ENCODE data around the gene TLE2.

TLE2 gene

GRCh38 chr19:3049089-3049488, 20.0 kb upstream of the TLE2 start:
- in situ Hi-C loops (cut with MboI; ENCODE audit: low sequenced_read_pairs, unreplicated experiment): no loop called here
- DNase-seq (ENCODE audit: low spot score): no peak
- TF ChIP-seq, protein P1, sequence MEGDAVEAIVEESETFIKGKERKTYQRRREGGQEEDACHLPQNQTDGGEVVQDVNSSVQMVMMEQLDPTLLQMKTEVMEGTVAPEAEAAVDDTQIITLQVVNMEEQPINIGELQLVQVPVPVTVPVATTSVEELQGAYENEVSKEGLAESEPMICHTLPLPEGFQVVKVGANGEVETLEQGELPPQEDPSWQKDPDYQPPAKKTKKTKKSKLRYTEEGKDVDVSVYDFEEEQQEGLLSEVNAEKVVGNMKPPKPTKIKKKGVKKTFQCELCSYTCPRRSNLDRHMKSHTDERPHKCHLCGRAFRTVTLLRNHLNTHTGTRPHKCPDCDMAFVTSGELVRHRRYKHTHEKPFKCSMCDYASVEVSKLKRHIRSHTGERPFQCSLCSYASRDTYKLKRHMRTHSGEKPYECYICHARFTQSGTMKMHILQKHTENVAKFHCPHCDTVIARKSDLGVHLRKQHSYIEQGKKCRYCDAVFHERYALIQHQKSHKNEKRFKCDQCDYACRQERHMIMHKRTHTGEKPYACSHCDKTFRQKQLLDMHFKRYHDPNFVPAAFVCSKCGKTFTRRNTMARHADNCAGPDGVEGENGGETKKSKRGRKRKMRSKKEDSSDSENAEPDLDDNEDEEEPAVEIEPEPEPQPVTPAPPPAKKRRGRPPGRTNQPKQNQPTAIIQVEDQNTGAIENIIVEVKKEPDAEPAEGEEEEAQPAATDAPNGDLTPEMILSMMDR (IDR thresholded peaks at IDR 0.05; ENCODE audit: borderline replicate concordance, control extremely low read depth, extremely low read depth, insufficient read depth, missing control alignments): no peak

DNA sequence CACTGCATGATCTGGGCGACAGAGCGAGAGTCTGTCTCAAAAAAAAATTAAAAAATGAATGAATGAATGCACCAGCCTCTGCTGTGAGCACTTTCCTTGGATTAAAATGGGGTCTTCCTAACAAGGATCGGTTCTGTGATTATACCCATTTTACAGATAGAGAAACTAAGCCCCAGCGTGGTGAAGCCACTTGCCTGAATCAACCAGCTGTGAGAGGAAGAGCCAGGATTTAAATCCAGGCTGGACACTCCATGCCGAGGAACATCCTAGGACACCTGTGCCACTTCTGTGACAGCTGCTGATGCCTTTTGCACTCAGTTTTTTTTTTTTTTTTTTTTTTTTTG, 19.1 kb upstream of the TLE2 start:
- DNase-seq (ENCODE audit: low spot score): no peak
- TF ChIP-seq, protein P1 (IDR thresholded peaks at IDR 0.05; ENCODE audit: borderline replicate concordance, control extremely low read depth, extremely low read depth, insufficient read depth, missing control alignments): no peak
- in situ Hi-C loops (cut with MboI; ENCODE audit: low sequenced_read_pairs, unreplicated experiment): no loop called here

- no peak for DNase-seq (ENCODE audit: low spot score)
- TF ChIP-seq, protein P1 (IDR thresholded peaks at IDR 0.05; ENCODE audit: borderline replicate concordance, control extremely low read depth, extremely low read depth, insufficient read depth, missing control alignments): no peak
- in situ Hi-C loops (cut with MboI; ENCODE audit: low sequenced_read_pairs, unreplicated experiment): no loop called here
These were observed 18.6 kb upstream of the TLE2 start for GRCh38 chr19:3047496-3048189.

DNA sequence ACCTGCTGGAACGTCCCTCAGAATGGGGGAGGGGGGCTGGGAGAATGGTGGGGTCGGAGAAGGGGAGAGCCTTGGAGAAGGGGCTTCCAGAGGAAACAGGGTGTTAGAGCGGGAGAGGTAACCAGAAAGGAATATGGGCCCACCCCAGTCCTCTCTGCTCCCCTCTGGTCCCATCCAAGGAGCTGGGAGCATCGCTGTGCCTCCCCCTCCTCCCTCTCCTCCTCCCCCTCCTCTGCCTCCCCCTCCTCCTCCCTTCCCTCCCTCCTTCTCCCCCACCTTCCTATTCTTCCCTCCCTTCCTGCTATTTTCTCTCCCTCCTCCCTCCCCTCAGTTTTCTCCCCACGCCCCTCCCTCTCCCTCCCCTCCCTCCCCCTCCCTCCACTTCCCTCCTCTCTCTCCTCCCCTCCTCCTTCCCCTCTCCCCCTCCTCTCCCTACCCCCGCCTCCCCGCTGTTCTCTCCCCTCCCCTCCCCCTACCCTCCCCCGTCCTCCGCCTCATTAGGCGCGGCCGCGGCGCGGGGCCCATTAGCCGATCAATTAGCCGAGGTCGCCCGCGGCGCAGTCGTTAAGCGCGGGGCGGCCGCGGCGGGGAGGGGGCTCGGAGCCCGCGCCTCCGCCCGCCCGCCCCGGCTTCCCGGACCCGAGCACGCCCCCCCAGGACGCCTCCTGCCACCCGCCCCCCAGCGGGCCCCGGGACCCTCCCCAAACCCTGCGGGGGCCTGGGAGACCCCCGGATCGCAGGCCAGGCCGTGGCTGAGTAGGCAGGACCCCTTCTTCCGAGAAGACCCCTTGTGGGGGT, 17.8 kb upstream of the TLE2 start:
- no peak for DNase-seq (ENCODE audit: low spot score)
- in situ Hi-C loops (cut with MboI; ENCODE audit: low sequenced_read_pairs, unreplicated experiment): no loop called here
- TF ChIP-seq, protein P1 (IDR thresholded peaks at IDR 0.05; ENCODE audit: borderline replicate concordance, control extremely low read depth, extremely low read depth, insufficient read depth, missing control alignments): no peak

DNA sequence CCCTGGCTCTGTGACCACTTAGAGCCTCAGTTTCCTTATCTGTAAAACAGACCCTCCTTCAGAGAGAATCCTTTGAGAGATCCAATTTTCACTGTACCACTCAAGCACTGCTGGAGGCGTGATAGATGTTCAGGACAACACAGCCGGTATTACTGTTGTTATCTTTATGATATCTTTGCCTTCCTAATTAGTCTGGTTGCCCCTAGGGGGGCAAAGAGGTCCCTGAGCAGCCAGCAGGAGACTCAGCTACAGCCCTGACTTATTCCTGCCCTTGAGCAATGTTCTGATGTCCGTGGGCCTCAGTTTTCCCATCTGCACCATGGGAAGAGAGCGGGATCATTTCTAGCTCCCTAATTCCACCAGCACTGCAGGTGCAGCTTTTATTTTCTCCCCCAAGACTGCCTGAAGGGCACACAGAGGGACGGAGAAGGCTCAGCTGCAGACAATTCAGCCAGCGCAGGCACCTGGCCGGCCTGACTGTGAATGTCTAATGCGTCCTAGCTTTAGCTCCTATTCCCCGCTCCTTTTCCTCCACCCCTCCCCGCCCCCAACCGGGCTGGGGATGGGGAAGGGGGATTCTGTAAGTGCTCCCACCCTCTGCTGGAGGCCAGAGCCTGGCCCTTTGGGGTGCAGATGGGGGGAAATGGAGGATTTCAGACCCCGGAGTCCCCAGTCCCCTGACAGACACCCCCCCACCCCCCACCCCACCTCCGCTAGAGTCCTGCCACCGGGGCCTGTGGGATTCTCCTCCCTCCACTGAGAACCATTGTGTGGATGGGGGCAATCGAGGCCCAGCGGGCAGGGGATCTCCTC, 17.0 kb upstream of the TLE2 start:
- DNase-seq (ENCODE audit: low spot score): no peak
- in situ Hi-C loops (cut with MboI; ENCODE audit: low sequenced_read_pairs, unreplicated experiment): no loop called here
- TF ChIP-seq, protein P1 (IDR thresholded peaks at IDR 0.05; ENCODE audit: borderline replicate concordance, control extremely low read depth, extremely low read depth, insufficient read depth, missing control alignments): no peak

GRCh38 chr19:3045191-3045590, 16.1 kb upstream of the TLE2 start:
- TF ChIP-seq, protein P1 (IDR thresholded peaks at IDR 0.05; ENCODE audit: borderline replicate concordance, control extremely low read depth, extremely low read depth, insufficient read depth, missing control alignments): no peak
- in situ Hi-C loops (cut with MboI; ENCODE audit: low sequenced_read_pairs, unreplicated experiment): no loop called here
- DNase-seq (ENCODE audit: low spot score): no peak

All from GM13976 (cell line).